C4-2B (cell line): ENCODE data around the gene PRKAG1.

Source experiments
- ZFX ChIP-seq: fragments of 450-650 bp; IDR thresholded peaks from 2 replicates; pipeline ENCODE4 v1.6.1; 2017
- TF ChIP-seq, protein P1 (sequence below): fragments of 450-650 bp; conservative IDR thresholded peaks from 2 replicates; pipeline ENCODE4 v1.5.1; 2017; ENCODE audit warnings: mild to moderate bottlenecking

DNA sequence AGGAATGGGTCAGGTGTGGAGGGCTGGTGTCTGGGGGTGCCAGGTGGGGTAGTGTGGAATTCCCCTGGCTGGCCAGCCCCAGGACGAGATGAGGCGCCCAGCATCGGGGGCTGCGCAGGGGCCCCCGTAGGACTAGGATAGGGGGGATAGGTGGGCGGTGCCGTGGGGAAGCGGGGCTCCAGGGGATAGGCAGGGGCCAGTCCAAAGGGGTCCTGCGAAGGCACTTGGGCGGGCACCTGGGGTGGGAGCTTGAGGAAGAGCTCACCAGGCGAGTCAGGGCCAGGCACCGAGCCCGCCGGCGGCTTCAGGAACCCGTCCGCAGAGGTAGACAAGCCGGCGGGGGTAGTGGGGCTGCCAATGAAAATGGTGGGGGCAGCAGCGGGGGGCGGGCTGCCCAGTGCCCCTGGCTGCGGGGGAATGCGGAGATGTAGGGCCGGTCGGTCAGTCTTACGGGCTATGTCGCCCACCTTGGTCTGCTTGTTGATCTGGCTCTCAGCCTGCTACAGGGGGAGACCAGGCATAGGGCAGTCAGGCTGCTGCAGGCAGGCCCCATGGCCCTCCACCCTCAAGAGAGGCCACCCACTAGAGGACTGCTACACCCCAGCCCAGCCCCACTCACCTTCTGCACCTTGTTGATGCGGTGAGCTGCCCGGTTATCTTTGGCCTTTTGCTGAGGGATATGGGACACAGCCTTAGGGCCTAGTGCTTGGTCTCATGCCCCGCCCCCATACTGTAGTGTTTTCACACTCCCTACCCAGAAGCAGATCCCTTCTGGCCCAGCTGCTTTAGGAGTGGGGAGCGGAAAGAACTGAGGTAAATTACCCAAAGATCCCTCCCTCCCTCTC lies 22.7 kb upstream of the PRKAG1 start:
- TF ChIP-seq, protein P1, sequence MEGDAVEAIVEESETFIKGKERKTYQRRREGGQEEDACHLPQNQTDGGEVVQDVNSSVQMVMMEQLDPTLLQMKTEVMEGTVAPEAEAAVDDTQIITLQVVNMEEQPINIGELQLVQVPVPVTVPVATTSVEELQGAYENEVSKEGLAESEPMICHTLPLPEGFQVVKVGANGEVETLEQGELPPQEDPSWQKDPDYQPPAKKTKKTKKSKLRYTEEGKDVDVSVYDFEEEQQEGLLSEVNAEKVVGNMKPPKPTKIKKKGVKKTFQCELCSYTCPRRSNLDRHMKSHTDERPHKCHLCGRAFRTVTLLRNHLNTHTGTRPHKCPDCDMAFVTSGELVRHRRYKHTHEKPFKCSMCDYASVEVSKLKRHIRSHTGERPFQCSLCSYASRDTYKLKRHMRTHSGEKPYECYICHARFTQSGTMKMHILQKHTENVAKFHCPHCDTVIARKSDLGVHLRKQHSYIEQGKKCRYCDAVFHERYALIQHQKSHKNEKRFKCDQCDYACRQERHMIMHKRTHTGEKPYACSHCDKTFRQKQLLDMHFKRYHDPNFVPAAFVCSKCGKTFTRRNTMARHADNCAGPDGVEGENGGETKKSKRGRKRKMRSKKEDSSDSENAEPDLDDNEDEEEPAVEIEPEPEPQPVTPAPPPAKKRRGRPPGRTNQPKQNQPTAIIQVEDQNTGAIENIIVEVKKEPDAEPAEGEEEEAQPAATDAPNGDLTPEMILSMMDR = no peak
- no peak for TF ChIP-seq ZFX
